MM.1S (cell line): ENCODE measurements around the gene MCM9.

Experiments used
- EZH2 ChIP-seq: fragments of 300-600 bp; sonication (generic); optimal IDR thresholded peaks from 2 replicates; pipeline ENCODE3; 2017; ENCODE audit warnings: low read depth, mild to moderate bottlenecking, antibody characterized with exemption, low read length, mixed read lengths
- EZH2phosphoT487 ChIP-seq: fragments of 300-600 bp; sonication (generic); IDR thresholded peaks from 2 replicates; pipeline ENCODE4 v1.6.1; 2018; ENCODE audit warnings: antibody characterized with exemption, low read length
- TF ChIP-seq, protein P1 (sequence below): fragments of 300-600 bp; sonication (generic); IDR thresholded peaks from 2 replicates; pipeline ENCODE4 v1.5.1; 2016; ENCODE audit warnings: antibody characterized with exemption, low read length, mixed read lengths

- TF ChIP-seq, protein P1, sequence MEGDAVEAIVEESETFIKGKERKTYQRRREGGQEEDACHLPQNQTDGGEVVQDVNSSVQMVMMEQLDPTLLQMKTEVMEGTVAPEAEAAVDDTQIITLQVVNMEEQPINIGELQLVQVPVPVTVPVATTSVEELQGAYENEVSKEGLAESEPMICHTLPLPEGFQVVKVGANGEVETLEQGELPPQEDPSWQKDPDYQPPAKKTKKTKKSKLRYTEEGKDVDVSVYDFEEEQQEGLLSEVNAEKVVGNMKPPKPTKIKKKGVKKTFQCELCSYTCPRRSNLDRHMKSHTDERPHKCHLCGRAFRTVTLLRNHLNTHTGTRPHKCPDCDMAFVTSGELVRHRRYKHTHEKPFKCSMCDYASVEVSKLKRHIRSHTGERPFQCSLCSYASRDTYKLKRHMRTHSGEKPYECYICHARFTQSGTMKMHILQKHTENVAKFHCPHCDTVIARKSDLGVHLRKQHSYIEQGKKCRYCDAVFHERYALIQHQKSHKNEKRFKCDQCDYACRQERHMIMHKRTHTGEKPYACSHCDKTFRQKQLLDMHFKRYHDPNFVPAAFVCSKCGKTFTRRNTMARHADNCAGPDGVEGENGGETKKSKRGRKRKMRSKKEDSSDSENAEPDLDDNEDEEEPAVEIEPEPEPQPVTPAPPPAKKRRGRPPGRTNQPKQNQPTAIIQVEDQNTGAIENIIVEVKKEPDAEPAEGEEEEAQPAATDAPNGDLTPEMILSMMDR: no peak
- TF ChIP-seq EZH2: no peak
- TF ChIP-seq EZH2phosphoT487: no peak
Observed at GRCh38 chr6:118971682-118972081, 36.7 kb upstream of the MCM9 start.
